Activated B cell treated with CpG ODN at 0.5 μM for 24 hours (primary cell): ENCODE measurements around the gene DKKL1. TPM values are rescaled to one million over a fixed set of nuclear protein-coding genes. Genes with fewer than 3 reads are reported as not detected.

Experiments used
- ATAC-seq: fragments of 200-7000 bp; cut with Tn5 transposase; one replicate; pipeline ENCODE4 v1.10.0; 2021; ENCODE audit warnings: low read depth, mild to moderate bottlenecking, moderate library complexity
- CTCF ChIA-PET: fragments of 350-600 bp; sonication (Branson Sonifier 250); formaldehyde crosslinking; loops from one replicate; lab custom pipeline; 2021; ENCODE audit warnings: antibody characterized with exemption; lab: Charles Lee
- POLR2A ChIA-PET: fragments of 350-600 bp; sonication (Branson Sonifier 250); formaldehyde crosslinking; loops from one replicate; lab custom pipeline; 2021; ENCODE audit warnings: antibody characterized with exemption; lab: Charles Lee
- DNase-seq: peaks from one replicate; pipeline ENCODE4 v3.0.0; 2022
- H3K27ac Mint-ChIP-seq: one replicate; pipeline ENCODE4 v1.8.0; 2020; ENCODE audit warnings: mixed read lengths
- H3K27me3 Mint-ChIP-seq: one replicate; pipeline ENCODE4 v1.8.0; 2021; ENCODE audit warnings: mixed read lengths
- H3K36me3 Mint-ChIP-seq: one replicate; pipeline ENCODE4 v1.8.0; 2021; ENCODE audit warnings: low read depth, mixed read lengths
- H3K4me1 Mint-ChIP-seq: one replicate; pipeline ENCODE4 v1.8.0; 2021; ENCODE audit warnings: mixed read lengths
- H3K4me3 Mint-ChIP-seq: one replicate; pipeline ENCODE4 v1.8.0; 2020; ENCODE audit warnings: mild to moderate bottlenecking, mixed read lengths
- H3K9me3 Mint-ChIP-seq: one replicate; pipeline ENCODE4 v1.8.0; 2020; ENCODE audit warnings: mixed read lengths
- intact Hi-C: fragments of 100-400 bp; cut with micrococcal nuclease; formaldehyde crosslinking; loops from one replicate; pipeline ENCODE4 v1.15.1; 2024
- total RNA-seq: library from RNA; stranded (reverse); gene quantifications from 2 replicates; pipeline ENCODE4 v1.2.3, GENCODE V29; 2022
- TF ChIP-seq, protein P1 (sequence below): fragments of 200-600 bp; IDR thresholded peaks from one replicate; pipeline ENCODE4 v1.8.0; 2022; ENCODE audit warnings: antibody characterized with exemption, mild to moderate bottlenecking

The DKKL1 gene
- total RNA-seq, 1 donor from 2014 or later = 0.71 TPM

GRCh38 chr19:49418511-49418910, 54.8 kb downstream of the DKKL1 start:
- ATAC-seq = no peak
- H3K27ac Mint-ChIP-seq = no peak overlapping the region
- peaks cover 45% of the 10 kb centered on the region for H3K4me1 Mint-ChIP-seq

GRCh38 chr19:49419173-49419572, 55.5 kb downstream of the DKKL1 start:
- ChIA-PET CTCF (no interaction called here), POLR2A (interaction anchor here (0.9 kb wide), 1 partner anchor 9 kb away, joined by 3 read pairs; no protein-coding TSS in a partner anchor)
- Mint-ChIP-seq H3K4me3 (no peak overlapping the region), H3K27me3 (peaks cover 57% of the 10 kb centered on the region), H3K4me1 (peaks cover 47% of the 10 kb centered on the region), H3K9me3 (no peaks in the 10 kb centered on the region), H3K27ac (no peak overlapping the region), H3K36me3 (no peaks in the 10 kb centered on the region)
- intact Hi-C loops = no loop called here
- ATAC-seq (no peak), DNase-seq (no peak)
- TF ChIP-seq, protein P1, sequence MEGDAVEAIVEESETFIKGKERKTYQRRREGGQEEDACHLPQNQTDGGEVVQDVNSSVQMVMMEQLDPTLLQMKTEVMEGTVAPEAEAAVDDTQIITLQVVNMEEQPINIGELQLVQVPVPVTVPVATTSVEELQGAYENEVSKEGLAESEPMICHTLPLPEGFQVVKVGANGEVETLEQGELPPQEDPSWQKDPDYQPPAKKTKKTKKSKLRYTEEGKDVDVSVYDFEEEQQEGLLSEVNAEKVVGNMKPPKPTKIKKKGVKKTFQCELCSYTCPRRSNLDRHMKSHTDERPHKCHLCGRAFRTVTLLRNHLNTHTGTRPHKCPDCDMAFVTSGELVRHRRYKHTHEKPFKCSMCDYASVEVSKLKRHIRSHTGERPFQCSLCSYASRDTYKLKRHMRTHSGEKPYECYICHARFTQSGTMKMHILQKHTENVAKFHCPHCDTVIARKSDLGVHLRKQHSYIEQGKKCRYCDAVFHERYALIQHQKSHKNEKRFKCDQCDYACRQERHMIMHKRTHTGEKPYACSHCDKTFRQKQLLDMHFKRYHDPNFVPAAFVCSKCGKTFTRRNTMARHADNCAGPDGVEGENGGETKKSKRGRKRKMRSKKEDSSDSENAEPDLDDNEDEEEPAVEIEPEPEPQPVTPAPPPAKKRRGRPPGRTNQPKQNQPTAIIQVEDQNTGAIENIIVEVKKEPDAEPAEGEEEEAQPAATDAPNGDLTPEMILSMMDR = no peak

More at GRCh38 chr19:49418511-49418910, 54.8 kb downstream of the DKKL1 start:
- Mint-ChIP-seq H3K36me3 (no peaks in the 10 kb centered on the region), H3K27me3 (peaks cover 51% of the 10 kb centered on the region), H3K9me3 (no peaks in the 10 kb centered on the region), H3K4me3 (no peak overlapping the region)
- ChIA-PET POLR2A (interaction anchor here (0.9 kb wide), 1 partner anchor 8 kb away, joined by 3 read pairs; no protein-coding TSS in a partner anchor), CTCF (no interaction called here)
- intact Hi-C loops = no loop called here
- DNase-seq = no peak
- TF ChIP-seq, protein P1 = no peak

- intact Hi-C loops = no loop called here
- TF ChIP-seq, protein P1 = no peak
- ChIA-PET CTCF (no interaction called here), POLR2A (interaction anchor here (1.0 to 1.1 kb wide), 3 partner anchors 11 to 108 kb away, joined by 3 to 5 read pairs (median 4); partner anchors contain the start of gene RCN3)
- H3K4me3 Mint-ChIP-seq = no peak overlapping the region
- H3K27ac Mint-ChIP-seq = no peak overlapping the region
- peaks cover 64% of the 10 kb centered on the region for H3K27me3 Mint-ChIP-seq
- H3K9me3 Mint-ChIP-seq = no peaks in the 10 kb centered on the region
- ATAC-seq (no peak), DNase-seq (no peak)
- H3K4me1 Mint-ChIP-seq = peaks cover 42% of the 10 kb centered on the region
- no peaks in the 10 kb centered on the region for H3K36me3 Mint-ChIP-seq
Observed at GRCh38 chr19:49420227-49420626, 56.5 kb downstream of the DKKL1 start.

- peaks cover 46% of the 10 kb centered on the region for H3K4me1 Mint-ChIP-seq
- ChIA-PET CTCF (no interaction called here), POLR2A (interaction anchor here (0.8 to 1.0 kb wide), 2 partner anchors 30 to 106 kb away, joined by 3 read pairs; partner anchors contain the start of genes PIH1D1 and RCN3)
- TF ChIP-seq, protein P1 = no peak
- ATAC-seq (peak; percentile 38), DNase-seq (no peak)
- no peaks in the 10 kb centered on the region for H3K36me3 Mint-ChIP-seq
- H3K27ac Mint-ChIP-seq = no peak overlapping the region
- no peaks in the 10 kb centered on the region for H3K9me3 Mint-ChIP-seq
- H3K27me3 Mint-ChIP-seq = peaks cover 75% of the 10 kb centered on the region
- intact Hi-C loops = no loop called here
- H3K4me3 Mint-ChIP-seq = peak overlapping the region; percentile 33
Observed at GRCh38 chr19:49421039-49421877, 57.6 kb downstream of the DKKL1 start.

DNA sequence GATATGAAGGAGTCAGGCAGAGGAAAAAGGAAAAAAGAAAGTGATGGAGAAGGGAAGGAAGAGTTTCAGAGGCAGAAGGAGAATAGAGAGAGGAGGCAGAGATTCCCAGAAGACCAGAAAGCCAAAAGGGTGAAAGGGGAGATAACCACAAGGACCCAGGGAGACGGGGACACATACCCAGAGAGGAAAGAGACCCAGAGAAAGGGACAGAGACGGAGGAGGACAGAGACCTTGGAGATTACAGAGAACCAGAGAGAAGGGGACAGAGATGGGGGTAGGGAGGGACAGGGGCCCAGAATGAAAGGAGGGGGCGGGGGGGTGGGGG, 58.2 kb downstream of the DKKL1 start:
- Mint-ChIP-seq H3K4me1 (peaks cover 52% of the 10 kb centered on the region), H3K4me3 (peak overlapping the region; percentile 12), H3K27ac (no peak overlapping the region), H3K36me3 (no peaks in the 10 kb centered on the region), H3K9me3 (no peaks in the 10 kb centered on the region), H3K27me3 (peaks cover 81% of the 10 kb centered on the region)
- intact Hi-C loops = loop anchor here (2.0 kb wide), 2 partner anchors 13 to 19 kb away; partner anchors contain the start of gene SLC17A7
- TF ChIP-seq, protein P1 = no peak
- no peak for DNase-seq
- ATAC-seq = no peak
- ChIA-PET CTCF (no interaction called here), POLR2A (interaction anchor here (0.8 kb wide), 1 partner anchor 30 kb away, joined by 3 read pairs; the partner anchor contains the start of gene PIH1D1)
